Fibroblast of villous mesenchyme (primary cell): Measurements from ENCODE around the gene VPS39. TPM values are rescaled to one million over a fixed set of nuclear protein-coding genes. Genes with fewer than 3 reads are reported as not detected.

ENCODE experiments used
- DNase-seq: peaks from one replicate; pipeline ENCODE4 v3.0.0-alpha.2; 2010; ENCODE audit warnings: low read depth
- H3K4me3 ChIP-seq: 2 replicates; pipeline ENCODE4 v1.5.1; 2011; ENCODE audit warnings: low read depth, mild to moderate bottlenecking, low read length
- CTCF ChIP-seq: IDR thresholded peaks from 2 replicates; pipeline ENCODE4 v1.5.1; 2012; ENCODE audit warnings: low read depth, mild to moderate bottlenecking, low read length; ENCODE audit not compliant: insufficient read depth
- total RNA-seq: library from RNA; depleted of rRNA; stranded (reverse); fragments of >200 nt; gene quantifications from 2 replicates; pipeline ENCODE4 v1.2.3, GENCODE V29; 2012

VPS39 gene
- total RNA-seq, 1 donor: 70.4 TPM

- no peak for TF ChIP-seq CTCF
- DNase-seq: no peak
- H3K4me3 ChIP-seq: no peak overlapping the region
Observed at GRCh38 chr15:42190370-42190769, 17.7 kb downstream of the VPS39 start.

GRCh38 chr15:42185801-42186200 is 22.3 kb downstream of the VPS39 start:
- H3K4me3 ChIP-seq: no peak overlapping the region
- TF ChIP-seq CTCF: no peak
- DNase-seq: no peak

GRCh38 chr15:42184736-42185135 is 23.4 kb downstream of the VPS39 start:
- DNase-seq: no peak
- no peak overlapping the region for H3K4me3 ChIP-seq
- no peak for TF ChIP-seq CTCF

GRCh38 chr15:42184296-42184695 is 23.8 kb downstream of the VPS39 start:
- no peak for TF ChIP-seq CTCF
- DNase-seq: no peak
- no peak overlapping the region for H3K4me3 ChIP-seq

GRCh38 chr15:42182961-42183360 is 25.1 kb downstream of the VPS39 start:
- no peak overlapping the region for H3K4me3 ChIP-seq
- TF ChIP-seq CTCF: no peak
- no peak for DNase-seq

GRCh38 chr15:42182328-42182886 is 25.7 kb downstream of the VPS39 start:
- DNase-seq: no peak
- H3K4me3 ChIP-seq: no peak overlapping the region
- no peak for TF ChIP-seq CTCF

- no peak overlapping the region for H3K4me3 ChIP-seq
- DNase-seq: no peak
- TF ChIP-seq CTCF: no peak
Observed at GRCh38 chr15:42178056-42178455, 30.0 kb downstream of the VPS39 start.
